GM19372 (cell line): ENCODE data around the gene GALNT13.

ENCODE experiments used
- ATAC-seq: cut with Tn5 transposase; IDR thresholded peaks from one replicate; pipeline ENCODE4 v1.9.1; 2021; ENCODE audit warnings: mild to moderate bottlenecking, low read depth, moderate library complexity; ENCODE audit not compliant: unreplicated experiment

The GALNT13 gene

DNA sequence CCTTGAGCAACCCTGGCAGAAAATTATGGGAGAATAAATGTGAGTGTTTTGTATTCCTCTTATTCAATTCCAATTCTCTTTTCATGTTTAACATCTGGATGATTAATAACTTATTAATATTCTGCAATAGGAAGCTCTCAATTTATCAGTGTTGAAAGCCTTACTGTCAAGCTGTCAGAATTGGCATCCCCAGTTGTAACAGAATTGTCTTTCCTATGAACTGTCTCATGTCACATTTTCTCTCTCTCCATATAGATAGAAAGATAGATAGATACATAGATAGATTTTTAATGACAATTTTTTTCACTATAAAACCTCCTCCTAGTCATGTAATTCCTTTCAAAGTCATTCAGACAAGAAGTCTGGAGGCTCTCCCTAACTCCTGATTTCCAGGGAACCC, 331.5 kb downstream of the GALNT13 start:
- ATAC-seq: no peak

DNA sequence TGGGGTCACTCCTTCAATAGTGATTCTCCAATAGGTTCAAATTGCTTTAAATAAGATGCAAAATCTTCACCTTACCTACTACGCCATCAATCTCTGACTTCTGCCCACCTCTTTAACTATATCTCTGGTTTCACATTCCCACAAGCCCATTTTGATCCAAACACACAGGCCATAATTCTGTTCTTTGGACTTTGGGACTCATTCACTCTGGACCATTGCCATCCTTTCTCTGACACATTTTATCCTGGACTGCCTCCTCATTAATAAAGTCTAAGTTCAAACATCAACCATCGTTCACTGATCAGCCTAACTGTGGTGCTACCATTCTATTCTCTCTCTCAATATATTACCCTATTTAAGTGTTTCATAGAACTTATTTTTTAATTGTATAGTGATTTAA, 332.2 kb downstream of the GALNT13 start:
- ATAC-seq: no peak

DNA sequence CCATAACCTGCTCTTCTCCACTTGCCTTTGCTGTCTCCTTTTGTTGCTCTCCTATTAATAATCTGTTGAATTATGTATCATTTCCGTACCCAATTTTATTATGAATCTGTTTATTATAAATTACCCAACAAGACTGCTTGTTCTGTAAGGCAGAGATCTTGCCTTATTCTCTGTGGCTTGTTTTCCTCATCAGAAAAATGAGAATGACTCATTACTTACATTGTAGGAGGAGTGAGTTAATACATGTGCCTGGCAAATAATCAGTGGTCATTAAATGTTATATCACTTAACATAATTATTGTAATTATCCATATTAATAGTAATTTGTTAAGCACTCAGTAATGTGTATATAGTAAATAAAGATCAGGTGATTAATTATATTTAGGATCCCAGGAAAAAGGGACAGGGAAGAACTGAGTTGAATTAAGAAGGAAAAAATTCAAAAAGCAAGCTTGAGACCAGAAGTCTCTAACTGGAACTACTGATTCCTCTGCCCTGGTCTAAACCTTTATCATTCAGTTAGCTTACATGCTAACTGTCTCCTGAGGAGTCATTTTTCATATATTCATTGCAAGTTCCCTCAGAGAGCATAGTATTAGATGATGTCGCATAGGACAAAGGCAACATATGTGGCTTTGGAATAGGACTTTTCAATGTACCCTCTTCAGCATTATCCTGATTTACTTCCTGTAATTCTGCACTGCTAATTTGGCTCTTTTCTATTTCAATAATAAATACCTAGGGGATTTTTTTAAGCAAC, 335.7 kb downstream of the GALNT13 start:
- ATAC-seq: no peak

DNA sequence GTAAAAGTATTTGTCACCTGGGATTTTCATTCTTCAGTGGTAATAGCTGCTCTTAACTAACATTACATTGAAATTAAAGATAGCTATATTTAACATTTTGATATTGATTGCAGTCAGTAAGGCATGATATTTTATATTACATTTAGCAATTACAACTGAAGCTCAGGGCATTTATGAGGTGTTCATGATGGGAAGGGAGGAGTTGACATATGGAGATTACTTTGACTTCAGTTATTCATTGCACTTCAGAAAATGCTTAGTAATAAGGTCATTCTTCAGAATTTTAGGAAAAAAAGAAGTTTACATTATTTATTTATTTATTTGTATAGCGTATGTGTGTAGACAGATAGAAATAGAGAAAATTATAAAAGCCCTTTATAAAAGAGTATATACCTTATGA, 352.0 kb downstream of the GALNT13 start:
- no peak for ATAC-seq

DNA sequence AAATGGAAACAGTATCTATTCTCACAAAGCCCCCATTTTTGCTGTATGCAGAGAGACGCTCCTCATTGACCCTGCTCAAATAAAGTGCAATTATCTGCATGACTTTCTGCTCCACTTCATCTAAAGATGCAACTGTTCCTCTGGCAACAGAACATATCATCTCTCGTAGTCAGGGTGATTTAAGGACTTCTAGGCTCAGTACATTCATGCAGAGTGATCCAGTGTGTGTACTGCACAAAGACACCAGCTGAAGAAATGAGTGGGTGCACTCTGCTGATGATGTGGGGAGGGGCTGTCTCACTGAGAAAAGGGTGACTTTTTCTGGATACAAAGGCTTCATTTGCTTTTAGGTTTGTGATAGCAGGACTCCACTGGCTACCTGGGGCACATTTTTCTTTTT, 355.2 kb downstream of the GALNT13 start:
- no peak for ATAC-seq

DNA sequence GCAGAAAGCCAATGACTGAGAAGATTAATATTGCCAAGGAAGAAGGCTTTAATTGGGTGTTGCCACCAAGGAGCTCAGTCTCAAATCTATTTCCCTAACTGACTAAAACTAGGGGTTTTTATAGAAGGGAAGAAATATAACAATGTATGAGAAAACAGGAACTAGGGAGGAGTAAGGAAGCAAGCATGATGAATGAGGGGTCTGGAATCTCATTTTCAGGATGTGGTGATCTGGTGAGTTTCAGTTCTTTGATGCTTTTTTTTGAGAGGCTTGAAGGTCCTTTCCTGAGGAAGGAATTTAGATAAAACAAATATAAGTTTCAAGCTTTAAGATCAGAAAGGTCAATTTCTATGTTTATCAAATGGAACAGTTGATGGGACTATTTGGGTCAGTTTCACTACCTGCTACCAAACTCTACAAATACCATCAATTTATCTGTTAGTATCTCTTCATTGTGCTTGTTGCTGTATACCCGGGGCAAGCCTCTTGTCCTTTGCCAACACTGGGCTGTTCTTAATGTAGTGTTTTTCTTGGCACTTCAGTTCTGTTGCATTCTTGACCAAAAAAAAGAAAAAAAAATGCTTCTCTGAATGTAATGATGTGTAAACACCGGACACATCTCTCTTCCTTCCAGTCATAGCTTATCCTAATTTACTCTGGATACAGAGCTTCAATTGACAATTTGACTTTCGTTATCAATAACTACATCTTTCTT, 357.0 kb downstream of the GALNT13 start:
- ATAC-seq: no peak

DNA sequence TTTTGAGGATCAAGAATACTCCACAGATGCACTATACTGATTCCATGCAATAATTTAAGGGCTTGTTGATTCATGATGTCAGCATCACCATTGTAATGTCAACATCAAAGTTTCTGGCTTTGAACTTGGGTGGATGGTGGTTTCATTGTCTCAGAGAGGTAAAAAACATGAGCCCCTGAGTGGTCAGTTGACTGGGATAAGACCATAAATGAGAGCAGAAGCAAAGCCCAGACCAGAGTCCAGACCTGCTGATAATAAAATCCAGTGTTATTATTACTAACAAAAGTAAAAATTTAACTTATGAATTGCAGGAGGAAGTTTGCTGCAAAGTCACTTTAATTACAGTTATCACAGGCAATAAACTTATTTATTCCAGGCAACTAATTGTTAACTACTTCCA, 358.2 kb downstream of the GALNT13 start:
- no peak for ATAC-seq

DNA sequence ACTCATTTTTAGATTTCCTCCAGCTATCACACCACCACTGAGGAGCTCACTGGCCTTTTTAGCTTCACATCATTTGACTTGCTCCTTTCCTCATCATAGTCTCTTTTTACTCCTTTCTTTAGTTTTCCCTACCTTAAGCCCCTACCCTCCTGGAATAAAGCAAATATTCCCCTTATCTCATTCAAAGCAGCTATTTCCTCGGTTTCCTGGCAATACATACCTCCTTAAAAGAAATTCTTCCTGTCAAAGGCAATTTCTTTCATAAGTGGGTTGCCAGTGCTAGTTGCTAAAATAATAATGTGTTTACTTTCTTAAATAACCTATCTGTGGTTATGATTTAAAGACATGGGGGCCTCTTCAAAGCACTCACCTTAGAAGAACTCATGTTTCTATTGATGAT, 359.3 kb downstream of the GALNT13 start:
- no peak for ATAC-seq

DNA sequence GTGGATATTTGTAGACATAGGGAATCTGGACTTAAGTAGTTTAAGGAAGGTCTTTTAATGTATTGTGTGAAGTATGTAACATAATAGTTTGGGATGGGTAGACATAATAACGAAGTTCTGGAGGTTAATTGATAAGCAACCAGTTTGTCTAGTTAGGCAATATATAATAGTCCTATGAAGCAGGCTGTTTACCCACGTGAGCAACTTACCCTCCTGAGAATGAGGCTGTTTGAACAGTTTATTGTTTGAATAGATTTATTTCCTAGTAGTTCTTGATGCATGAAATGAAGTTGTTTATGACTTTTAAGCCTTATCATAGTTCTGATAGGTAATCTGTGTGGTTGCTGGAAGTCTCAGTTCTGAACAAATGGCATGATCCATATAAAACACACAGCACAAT, 361.5 kb downstream of the GALNT13 start:
- ATAC-seq: no peak

DNA sequence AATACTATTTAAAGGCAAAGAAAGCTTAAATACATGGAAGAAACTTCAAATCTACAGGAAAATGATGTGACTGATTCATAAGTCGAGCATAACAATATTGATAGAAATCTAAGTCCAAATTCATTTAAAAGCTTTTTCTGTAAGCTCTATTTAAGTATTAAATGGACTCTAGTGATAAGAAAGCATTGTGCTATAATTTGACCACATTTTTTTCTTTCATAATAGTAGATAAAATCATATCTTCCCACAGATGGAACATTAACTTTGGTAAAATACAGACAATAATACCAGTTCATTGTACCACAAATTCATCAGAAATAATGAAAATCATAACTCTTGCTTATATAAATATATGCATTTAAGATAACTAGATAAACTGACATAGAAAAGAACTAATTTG, 366.5 kb downstream of the GALNT13 start:
- ATAC-seq: no peak

DNA sequence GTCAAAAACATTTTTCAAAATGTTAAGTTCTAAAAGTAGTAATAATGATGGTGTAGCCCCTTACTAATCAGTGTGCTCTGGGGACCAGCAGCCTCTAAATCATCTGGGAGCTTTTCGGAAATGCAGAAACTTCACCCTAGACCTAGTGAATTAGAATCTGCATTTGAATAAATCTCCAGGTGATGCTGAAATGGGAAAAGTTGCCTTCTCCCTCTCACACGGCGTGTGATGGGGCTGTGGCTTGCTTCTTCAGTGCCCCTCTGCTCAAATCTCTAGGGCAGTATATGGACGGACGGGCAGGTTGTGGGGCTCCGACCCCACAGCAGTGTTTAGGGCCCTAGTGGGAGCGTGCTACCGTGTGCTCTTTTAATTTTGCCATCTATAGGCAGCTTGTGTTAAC, 368.6 kb downstream of the GALNT13 start:
- no peak for ATAC-seq

DNA sequence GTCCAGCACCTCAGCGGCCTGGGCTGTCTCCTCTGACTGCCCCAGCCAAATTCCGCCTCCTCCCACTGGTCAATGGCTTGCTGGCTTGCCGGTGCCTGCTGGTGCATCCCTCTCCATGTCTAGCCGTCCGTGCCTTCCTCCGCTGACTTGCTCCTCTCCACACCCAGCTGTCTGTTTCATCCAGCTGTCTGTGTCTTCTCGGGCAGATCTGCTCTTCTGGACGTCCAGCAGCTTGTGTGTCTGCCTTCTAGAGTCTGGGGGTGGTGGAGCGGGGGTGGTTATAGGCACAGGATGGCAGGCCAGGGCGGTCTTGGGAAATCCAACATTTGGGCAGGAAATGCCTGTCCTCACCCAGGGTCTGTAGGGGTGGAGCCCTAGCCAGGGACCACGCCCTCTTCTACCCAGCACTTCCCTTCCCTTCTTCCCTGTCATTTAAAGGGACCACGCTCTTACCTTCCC, 369.2 kb downstream of the GALNT13 start:
- ATAC-seq: no peak

DNA sequence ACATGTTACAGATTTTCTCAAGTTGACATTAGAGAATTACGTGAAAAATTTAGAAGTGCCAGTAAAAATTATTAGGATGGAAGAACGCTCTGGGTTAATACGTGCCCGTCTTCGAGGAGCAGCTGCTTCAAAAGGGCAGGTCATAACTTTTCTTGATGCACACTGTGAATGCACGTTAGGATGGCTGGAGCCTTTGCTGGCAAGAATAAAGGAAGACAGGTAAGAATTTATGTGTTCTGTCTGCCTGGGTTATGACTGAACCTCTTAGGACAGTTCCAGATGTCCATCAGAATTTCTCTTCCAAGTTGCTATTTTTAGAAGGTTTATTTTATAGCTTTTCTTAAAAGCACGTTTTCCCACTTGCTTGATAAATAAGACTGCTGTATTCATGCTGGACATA, 371.0 kb downstream of the GALNT13 start:
- ATAC-seq: no peak

DNA sequence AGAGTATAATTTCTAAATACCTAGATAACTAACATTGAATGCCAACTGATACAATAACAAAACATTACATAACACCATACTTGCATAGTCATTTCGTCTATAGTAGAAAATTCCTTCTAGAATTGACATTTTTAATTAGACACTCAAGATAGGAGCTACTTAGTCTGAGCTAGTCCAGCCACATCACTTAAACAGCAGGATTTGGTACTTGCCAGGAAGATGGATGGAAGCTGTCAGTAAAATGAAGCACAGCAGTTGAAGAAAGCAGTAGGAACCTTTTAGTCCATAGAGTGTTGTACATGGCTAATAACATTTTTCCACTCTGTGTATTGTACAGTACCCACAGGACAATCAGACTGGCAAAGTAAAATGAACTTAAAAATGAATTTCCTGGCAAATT, 372.0 kb downstream of the GALNT13 start:
- ATAC-seq: no peak

DNA sequence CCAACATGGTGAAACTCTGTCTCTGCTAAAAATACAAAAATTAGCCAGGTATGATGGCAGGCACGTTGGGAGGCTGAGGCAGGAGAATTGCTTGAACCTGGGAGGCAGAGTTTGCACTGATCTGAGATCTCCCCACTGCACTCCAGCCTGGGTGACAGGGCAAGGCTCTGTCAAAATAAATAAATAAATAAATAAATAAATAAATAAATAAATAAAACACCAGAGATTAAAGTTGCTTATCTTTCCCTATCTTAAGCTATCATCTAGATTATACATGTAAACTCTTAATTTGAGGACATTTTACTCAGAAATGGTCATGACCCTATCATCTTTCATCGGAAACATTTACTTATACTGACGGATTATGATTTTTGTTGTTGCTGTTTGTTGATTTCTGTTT, 373.2 kb downstream of the GALNT13 start:
- no peak for ATAC-seq

DNA sequence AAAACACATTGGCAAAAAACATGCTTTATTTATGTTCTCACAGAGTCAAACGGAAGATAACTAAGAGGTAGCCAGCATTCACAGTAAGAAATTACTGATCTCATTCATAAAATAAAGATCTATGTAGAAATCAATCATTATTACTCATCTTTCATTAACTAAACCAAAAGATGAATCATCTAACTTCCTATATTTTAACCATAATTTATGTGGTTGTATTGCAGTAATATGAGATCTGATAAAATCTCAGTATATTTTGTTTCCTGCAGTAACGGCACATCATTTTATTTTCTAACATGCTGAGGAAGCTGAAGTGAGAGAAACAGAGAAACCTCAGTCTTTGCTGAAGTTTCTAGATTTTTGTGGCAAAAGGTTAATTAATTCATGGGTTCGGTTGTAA, 375.8 kb downstream of the GALNT13 start:
- no peak for ATAC-seq

DNA sequence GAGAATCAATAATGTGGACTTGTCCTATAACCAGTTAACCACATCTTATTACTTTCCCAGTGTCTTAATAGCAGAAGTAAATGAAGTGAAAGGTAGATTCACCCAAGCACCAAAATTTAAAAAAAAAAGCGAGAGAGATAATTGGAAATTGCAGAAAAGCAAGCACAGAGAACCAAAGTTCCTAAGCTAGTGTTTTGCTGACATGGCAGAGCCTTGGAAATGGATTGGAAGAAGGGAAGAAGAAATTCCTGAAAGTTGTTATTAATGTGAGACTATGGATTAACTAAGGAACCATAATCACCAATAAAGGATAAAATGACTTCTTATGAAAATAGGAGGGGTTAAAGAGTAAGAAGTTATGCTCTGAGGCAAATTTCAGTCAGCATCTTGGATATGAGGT, 384.4 kb downstream of the GALNT13 start:
- no peak for ATAC-seq

DNA sequence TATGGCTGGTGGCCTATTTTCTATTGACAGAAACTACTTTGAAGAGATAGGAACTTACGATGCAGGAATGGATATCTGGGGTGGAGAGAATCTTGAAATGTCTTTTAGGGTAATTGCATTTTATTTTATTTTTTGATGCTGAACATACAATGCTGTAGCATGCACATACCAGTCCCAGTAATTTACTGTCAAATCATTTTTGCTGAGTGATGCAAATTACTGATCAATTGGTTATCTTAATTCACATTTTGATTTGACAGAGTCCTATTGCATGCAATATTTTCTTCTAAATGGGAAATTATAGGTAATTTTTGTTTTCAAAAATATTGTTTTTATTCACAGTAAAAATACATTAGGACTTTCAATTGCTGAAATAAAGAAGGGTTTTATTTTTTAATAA, 387.3 kb downstream of the GALNT13 start:
- no peak for ATAC-seq

DNA sequence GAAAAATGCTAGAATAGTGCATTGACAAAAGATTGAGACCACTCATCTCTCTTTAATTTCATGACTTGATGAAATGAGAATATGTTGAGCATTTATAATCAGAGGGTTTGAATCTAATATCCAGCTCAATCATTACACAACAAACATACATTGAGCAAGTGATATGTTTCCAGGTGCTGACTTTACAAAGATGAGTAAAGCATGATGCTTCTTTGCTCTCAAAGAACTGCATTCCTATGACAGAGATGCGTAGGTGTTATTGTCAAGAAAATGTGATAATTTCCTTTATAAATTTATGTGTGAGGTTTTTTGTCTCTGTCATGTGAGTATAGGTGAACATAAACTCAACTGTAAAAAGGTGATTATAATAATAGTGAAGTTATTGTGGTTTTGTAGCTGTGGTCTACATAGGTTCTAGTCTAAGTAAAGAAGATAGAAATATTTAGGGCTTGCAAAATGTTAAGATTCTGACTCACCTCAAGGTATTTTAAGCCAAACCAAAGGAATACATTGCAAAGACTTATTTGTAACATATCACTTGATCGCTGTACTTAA, 389.8 kb downstream of the GALNT13 start:
- no peak for ATAC-seq

DNA sequence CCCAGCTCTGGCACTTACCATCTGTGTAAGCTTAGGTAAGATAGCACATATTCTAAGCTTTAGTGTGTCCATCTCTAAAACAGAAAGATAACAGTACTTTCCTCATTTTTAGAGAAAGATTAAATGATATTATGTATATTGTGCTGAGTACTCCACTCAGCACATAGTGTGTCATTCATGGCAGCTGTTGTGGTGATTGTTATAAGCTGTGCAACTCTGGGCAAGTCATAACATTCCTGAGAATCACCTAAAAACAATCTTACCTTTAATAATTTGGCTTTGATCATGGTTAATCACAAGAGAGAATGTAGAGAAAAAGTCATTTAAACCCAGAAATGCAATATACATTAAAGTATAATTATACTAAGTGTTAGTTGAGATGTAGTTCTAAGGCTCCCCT, 391.5 kb downstream of the GALNT13 start:
- ATAC-seq: no peak

DNA sequence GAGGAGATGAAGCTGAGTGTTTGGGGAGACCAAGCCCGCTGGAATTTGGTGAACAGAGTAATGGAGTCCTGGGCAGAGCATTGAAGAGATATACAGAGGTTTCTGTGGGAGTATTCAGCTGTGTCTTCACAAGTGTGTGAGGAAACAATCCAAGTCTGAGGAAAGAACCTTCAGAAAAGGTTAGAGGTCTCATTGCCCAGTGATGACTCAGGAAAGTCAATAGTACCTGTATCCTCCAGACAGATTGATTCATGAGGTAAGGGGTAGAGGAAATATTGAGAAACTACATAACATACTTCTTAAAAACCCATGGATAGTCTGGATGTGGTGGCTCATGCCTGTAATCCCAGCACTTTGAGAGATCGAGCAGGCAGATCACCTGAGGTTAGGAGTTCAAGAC, 392.3 kb downstream of the GALNT13 start:
- ATAC-seq: no peak

DNA sequence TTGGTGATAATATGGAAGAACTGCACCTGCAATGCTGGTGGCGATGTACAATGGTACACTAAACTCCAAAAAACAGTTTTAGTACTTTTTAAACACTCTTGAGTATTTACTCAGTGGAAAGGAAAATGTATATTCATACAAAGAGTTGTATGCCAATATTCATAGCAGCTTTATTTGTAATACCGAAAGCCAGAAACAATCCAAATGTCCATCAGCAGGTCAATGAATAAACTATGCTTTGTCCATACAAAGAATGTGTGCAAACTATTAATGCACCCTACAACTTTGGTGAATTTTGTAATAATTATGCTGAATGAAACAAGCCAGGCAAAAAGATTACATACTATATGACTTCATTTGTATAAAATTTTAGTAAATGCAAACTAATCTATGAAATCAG, 396.3 kb downstream of the GALNT13 start:
- no peak for ATAC-seq
